DMS153 treated with DMSO at 0.1 percent for 48 hours (cell line): ENCODE results near the gene CABP2.
A peak's percentile ranks its signal among the peaks of the same experiment; 100 is the strongest.
"Not testable (repeated sequence)": the region's sequence is repeated elsewhere in the genome, so short reads cannot be mapped to it uniquely, and the experiment has no call there.

ENCODE experiments used
- DNase-seq: peaks from one replicate; lab custom pipeline; 2025; ENCODE audit not compliant: unreplicated experiment; lab: John Stamatoyannopoulos, UW

The CABP2 gene

DNA sequence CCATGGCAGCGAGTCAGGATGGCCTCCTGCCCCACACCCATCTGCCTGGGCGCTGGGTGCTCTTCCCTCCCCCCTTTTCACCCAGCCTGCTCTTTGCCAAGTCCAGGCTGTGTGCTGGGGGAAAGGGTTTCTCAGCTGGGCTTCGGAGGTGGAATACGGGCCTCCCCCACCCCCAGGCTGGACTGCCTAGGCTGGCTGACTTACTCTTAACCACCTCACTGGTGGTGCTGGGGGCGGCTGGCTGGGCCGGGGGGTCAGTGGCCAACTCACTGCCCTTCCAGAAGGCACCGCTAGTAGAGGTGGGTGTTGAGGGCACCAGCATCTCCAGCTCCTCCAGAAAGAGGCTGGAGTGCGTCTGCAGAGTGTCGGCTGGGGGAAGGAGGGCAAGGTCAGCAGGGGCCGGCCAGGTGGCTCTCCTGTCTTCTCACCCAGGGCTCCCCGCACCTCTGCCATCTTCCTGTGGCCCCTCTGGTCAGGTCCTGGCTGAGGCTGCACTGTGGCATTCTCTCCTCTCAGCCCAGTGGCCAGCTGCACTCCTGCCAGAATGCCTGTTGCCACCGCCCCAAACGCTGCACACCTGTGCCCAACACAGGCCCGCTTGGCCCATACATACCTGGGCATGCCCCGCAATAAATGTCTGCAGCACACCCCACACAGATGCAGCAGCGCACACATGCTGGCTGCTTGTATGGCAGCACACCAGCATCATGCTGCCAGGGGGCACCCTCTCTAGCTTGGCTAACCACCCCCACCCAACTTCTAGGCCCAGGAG is 27.8 kb downstream of the CABP2 start:
- no peak for DNase-seq

DNA sequence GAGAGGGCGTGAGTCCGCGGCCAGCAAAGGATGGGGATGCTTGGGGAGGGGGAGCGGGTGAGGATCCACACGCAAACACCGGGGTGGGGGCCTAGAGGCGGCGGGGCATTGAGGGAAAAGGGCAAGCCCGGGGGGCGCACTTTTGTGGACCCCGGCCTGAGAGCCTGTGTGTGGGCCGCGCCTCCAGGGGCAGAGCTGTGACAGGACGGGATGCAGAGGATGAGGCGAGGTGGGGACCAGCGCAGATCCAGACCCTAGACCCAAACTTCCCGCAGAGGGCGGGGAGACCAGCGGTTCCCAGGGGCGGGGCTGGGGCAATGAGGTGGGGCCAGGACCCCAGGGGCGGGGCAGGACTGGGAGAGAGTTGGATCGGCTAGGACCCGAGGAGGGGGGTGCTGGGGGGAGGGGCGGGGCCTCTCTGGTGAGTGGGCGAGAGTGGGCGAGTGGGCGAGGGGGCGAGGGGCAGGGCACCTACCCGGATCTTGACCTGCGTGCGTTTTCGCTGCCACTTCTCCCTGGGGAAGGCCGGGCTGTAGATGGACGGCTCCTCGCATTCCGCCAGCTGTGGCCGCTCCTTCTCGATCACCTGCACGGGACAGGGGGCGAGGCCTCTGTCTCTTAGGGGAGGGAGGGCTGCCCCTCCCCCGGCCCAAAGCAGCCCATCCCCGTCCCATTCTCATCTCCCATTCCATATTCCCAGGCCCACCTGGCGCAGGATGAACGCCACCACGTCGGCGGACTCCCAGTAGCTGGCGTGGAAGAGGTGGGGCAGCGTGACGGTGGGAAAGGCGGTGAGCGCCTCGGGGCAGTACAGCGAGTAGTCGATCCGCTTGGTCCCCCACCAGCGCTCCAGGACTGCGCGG is 28.6 kb downstream of the CABP2 start:
- no peak for DNase-seq

DNA sequence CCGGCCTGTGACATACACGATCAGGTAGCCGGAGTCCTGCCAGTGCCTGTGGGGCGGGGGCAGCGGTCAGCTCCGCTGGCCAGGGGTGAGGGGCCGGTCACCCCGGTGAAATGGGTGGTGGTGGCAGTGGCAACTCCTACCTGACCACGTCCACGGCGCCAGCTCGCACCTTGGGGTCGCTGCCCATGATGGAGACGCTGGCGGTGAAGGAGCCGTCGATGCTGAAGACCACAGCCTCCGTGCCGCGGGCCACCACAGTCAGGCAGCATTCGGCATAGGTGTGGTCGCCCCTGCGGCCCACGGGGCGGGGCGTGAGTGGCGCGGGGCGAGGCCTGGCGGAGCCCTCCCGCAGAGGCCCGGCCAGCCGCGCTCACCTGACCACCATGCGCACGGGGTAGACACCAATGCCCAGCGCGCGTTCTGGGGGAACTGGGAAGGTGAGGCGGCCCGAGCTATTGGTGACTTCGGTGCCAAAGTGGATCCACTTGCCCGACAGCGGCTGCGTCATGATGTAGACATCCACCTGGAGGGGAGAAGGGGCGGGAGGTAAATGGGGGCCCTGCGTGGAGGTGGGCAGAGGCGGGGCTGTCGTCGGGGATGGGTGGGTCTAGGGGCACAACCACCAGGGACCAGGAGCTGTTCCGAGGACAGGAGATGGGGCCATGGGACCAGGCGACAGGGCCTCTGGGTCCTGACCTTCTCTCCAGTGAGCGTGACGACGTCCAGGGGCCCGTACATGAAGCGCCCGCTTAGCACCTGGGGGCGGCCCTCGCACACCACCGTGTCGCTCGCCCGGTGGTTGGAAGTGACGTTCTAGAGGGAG is 29.5 kb downstream of the CABP2 start:
- no peak for DNase-seq

DNA sequence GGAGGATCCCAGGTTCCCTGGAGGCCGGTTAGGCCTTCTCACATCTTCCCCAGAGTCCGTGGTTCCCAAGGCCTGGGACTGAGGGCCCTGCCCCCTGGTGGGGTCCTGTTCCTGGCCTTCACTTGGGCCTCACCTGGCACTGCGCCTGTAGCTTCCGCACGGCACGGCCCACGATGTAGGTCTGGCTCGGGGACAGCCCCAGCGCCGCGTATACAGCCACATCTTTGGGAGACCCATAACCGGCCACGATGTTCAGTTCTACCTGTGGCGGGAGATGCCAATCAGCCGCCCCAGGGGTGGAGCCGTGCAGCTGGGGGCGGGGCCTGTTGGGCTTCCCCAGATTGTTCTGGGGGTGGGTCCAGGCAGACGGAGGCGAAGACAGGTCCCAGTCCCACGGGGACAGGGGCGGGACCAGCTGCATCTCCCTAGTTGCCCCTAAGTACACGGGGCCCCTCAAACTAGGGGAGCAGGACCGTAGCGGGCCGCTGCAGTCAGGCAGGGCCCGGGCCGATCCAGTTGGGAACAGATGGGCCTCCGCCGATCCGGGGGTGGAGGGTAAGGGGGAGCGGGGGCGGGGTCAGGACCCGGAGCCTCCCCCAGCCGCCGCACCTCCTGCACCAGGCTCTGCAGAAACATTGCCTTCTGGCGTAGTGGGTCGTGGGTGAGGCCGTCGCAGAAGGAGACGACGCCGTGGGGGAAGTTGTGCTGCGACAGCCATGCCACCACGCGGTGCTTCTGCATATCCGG is 30.3 kb downstream of the CABP2 start:
- DNase-seq = no peak

DNA sequence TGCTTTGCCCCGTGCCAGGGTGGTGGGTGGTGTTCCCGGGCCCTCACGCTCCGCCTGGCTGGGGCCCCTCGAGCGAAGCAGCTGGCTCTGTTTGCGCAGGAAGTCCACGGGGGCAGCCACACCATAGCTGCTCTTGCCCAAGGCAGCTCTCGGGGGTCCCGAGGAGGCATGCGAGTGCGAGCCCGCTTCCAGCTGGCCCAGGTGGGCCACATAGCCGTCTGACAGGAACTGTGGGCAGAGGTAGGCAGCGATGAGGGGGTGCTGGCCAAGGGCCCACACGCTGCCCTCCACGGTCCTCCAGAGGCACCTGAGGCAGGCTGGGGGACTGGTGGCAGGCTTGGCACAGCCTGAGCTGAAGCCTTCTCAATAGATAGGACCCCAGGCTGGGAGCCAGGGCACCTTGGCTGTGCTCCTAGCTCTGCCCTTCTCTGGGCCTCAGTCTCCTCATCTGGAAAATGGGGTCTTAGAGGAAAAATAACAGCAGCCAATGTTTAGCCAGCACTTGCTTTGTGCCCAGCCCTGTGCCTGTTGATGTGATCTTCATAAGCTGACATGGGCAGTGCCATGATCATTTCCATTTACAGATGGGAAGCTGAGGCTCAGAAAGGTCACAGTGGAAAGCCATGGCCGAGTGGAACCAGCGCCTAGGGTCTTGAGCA is 31.0 kb downstream of the CABP2 start:
- no peak for DNase-seq

DNA sequence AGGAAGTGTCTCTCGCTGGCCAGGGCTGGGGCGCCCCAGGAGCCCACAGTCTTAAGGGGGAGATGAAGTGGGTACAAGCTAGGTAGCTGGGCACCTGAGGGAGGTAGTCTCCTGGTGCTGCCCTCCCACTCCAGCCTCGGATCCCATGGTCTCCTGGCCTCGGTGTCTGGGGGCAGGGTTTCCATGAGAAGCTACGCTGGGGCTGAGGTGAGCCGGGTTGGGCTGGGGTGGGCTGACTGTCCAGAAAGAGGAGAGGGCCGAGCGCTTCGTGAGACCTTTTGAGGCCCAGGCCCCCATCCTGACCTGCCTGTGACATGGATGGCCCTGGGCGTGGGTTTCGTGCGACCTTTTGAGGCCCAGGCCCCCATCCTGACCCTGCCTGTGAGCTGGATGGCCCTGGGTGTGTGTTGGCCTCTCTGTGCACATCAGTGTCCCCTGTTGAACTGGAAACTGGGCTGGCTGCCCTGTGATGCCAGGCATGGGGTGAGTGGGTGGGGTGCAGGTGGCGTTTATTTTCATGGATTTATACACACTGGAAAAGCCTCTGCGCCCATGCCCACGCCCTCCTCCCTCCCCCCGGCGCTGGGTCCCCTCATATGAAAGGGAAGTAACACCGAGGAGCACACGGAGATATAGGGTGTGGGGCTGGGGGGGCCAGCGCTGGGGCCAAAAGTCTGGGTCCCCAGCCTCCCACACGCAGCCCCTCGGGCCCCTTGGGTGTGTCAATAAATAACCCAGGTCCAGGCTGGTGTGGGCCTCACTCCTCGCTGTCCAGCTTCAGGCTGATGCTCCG is 31.8 kb downstream of the CABP2 start:
- DNase-seq = no peak

DNA sequence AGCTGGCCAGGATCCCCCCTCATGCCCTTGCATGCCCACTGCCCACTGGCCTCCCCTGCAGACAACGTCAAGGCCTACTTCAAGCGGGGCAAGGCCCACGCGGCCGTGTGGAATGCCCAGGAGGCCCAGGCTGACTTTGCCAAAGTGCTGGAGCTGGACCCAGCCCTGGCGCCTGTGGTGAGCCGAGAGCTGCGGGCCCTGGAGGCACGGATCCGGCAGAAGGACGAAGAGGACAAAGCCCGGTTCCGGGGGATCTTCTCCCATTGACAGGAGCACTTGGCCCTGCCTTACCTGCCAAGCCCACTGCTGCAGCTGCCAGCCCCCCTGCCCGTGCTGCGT is 32.5 kb downstream of the CABP2 start:
- no peak for DNase-seq

DNA sequence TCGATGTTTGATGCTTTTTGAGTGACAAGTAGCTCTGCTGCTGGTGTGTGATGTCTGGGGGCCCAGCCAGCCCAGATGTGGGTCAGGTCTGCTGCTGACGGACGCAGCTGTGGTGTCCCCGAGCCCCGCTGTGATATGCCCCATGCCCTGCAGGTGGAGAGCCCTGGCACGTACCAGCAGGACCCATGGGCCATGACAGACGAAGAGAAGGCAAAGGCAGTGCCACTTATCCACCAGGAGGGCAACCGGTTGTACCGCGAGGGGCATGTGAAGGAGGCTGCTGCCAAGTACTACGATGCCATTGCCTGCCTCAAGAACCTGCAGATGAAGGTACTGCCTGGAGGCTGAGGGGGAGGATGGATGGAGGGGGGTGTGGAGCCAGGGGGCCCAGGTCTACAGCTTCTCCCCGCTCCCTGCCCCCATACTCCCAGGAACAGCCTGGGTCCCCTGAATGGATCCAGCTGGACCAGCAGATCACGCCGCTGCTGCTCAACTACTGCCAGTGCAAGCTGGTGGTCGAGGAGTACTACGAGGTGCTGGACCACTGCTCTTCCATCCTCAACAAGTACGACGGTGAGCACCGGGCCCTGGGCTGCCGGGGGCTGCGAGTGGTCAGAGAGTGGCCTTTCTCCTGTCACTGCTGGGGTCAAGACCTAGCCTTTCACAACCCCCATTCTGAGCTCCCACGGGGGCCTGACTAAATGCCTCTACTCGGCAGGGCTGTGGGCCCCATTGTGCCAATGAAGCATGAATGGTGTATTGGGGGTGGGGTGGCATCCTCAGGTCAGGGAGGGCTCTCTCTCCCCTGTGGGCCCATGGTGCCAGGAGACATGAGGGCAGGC is 33.1 kb downstream of the CABP2 start:
- DNase-seq = no peak

DNA sequence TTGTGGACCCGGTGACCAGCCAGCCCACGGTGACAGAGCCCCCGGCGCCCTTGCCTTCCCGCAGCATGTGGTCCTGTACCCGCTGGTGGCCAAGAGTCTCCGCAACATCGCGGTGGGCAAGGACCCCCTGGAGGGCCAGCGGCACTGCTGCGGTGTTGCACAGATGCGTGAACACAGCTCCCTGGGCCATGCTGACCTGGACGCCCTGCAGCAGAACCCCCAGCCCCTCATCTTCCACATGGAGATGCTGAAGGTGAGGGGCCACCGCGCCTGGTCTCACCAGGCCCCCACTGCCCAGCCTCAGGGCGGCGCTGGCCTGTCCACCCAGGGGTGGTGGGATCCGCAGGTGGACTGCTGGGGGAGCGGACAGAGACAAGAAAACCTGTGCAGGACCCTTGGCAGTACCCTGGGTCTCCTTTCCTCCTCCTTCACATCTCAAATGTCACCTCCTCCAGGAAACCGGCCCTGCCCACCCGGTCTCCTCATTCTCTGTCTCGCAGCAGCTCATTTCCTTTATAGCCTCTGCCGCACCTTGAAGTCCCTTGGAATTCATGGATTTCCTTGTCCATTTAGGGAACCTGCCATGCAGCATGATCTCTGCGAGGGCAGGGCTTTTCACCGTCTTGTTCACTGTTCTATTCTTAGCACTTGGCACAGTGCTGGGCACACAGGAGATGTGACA is 33.9 kb downstream of the CABP2 start:
- DNase-seq = no peak

DNA sequence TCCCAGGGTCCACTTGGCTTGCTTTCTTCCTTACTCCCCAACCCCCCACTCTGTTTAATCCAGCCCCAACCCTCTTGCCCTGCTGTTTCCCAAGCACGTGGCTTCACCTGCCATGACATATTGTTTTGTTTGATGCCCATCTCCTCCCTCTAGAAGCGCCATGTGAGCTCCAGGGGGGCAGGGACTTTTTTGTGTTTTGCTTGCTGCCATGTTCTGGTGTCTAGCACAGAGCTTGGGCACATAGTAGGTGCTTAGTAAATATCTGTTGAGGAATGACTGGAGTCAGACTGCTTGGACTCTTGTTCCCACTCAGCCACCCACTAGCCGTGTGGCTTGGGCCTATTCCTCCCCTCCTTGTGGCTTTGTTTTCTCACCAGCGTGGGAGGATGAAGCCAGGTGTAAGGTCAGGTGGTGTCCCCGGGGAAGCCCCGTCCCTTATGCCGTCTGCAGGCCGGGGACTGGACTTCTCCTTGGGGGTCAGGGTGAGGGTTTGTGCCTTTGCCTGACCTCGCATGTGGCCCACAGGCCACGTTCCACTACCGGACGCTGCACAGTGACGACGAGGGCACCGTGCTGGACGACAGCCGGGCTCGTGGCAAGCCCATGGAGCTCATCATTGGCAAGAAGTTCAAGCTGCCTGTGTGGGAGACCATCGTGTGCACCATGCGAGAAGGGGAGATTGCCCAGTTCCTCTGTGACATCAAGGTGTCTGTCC is 36.6 kb downstream of the CABP2 start:
- DNase-seq = no peak

DNA sequence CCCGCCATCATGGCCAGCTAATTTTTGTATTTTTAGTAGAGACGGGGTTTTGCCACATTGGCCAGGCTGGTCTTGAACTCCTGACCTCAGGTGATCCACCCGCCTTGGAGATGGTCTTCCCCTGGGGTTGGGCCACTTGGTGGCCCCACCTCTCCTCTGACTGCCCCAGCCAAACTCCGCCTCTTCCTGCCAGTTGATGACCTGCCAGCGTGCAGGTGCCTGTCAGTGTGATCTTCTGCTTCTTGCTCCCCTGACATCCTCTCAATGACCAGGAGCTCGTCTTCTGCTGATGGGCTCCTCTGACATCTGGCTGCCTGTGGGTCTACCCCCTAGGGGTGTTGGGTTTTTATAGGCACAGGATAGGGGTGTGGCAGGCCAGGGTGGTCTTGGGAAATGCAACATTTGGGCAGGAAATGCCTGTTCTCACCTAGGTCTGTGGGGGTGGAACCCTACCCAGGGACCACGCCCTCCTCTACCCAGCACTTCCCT is 37.3 kb downstream of the CABP2 start:
- not testable (repeated sequence) for DNase-seq

DNA sequence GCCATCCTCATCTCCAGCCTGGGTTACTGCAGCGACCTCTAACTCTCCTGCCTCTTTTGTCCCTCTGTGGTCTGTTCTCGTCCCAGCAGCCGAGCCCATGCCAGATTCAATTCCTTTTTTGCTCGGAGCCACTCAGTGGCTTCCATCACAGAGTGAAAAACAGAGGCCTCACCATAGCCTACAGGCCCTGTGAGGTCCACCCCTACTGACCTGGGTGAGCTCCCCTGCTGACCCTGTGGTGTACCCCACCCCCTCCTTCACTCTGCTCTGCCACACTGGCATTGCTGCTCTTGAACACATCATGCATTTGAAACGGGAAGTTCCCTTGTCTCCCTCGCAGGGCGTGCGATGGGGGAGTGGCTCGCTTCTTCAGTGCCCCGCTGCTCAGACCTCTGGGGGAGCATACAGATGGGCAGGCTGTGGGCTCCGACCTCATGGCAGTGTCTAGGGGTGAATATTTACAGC is 38.4 kb downstream of the CABP2 start:
- no peak for DNase-seq

DNA sequence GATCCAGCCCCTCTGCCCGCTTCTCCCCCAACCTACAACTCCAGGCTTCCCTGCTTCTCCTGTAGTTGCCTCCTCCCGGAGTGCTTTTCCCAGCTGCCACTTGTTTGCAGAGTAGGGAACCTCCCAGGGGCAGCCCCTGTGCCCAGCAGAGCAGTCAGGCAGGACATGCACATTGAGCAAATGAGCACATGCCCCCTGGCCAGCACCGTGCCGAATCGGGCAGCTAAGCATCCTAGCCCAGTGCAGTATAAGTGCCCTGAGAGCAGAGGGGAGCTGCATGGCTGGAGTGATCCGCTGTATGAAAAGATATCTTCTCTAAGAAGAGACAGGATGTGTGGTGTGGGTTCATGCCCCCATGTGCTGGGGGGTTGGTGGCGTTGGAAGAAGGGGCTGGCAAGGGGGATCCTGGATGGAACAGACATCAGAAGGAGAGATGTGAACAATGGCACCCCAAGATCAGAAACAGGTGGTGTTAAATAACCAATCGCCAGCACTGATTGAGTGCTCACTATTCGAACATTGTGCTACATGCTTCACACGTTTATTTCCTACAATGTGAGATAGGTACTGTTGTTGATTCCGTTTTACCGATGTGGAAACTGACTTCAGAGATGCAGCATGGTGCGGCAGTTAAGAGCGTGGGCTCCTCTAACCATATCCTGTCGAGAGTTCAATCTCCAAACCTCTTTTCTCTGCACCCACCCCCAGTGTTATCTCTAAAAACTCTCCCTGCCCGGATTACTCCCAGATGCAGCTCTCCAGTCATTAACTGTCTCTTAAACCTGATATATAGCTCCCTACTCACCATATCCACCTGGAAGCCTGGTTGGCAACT is 39.2 kb downstream of the CABP2 start:
- DNase-seq = no peak

DNA sequence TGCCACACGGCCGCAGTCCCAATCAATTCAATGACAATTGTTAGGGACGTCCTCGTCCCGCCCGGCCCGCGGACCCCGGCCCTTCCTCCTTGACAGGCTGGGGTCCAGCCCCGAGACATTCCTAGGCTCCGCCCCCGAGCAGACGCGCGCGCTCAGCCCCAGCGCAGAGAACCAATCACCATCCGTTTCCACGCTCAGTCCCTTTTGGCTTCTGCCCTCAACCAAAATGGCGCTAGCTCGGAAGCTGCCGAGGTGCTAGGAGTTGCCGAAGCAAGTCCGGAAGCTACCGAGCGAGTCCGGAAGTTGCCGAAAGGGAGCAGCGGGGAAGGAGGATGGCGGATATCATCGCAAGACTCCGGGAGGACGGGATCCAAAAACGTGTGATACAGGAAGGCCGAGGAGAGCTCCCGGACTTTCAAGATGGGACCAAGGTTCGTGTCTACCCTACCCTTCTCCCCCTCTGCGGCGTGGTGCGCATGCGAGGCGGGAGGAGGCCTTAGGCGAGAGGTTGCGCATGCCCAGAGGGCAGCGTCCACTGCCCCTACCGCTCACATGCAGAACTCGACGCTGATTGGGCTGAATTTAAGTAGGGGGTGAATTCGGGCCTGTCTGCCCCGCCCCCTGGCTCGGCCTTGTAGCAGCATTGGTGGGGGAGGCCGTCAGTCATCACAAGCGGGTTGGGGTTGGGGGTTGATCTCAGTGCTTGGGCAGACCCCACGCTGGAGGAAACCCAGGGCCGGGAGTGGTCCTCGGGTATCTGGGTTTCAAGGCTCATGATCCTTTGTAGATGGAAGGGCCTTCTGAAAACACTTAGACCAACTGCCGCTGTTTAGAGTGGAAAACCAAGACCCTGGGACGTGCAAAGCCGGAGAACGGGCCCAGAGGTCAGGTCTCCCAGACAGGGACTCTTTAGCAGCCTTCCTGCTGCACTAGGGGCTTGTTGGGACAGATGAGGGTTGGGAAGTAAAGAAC is 40.1 kb downstream of the CABP2 start, which contains the start of gene AIP:
Gene AIP, plus strand, starts transcription at position 200 of the 972 bp plus-strand sequence. Its CDS starts 133 bp downstream, at position 333.
- peak; percentile 98 for DNase-seq

DNA sequence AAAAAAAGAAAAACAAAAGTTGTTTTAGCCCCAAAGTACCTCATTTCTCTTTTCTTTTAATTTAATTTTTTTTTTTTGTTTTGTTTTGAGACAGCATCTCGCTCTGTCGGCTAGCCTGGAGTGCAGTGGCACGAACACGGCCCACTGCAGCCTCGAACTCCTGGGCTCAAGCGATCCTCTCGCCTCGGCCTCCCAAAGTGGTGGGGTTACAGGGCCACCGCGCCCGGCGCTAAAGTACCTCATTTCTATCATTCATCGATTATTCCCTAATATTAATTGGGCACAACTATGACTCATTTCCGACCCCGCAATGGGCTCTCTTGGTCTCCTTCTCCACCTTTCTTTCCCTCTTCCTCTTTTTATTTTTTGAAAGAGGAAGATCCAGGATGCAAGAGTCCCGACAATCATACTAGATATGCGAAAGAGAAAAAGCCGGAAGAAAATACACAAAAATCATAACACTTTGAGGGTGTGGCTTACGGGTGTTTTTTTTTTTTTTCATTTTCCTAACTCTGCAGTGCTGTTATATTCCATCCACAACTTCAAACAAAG is 40.9 kb downstream of the CABP2 start:
- no peak for DNase-seq
